MCF 10A (cell line): ENCODE data around the gene LRRC1. TPM values are rescaled to one million over a fixed set of nuclear protein-coding genes. Genes with fewer than 3 reads are reported as not detected.

Experiments
- BruUV-seq: library from RNA; stranded (reverse); fragments of 400-500 nt; replicated peaks from 2 replicates; lab custom pipeline; 2021; lab: Mats Ljungman, UMichigan
- CTCF ChIA-PET: fragments of 300-600 bp; sonication (Branson Sonifier 250); formaldehyde crosslinking; extraction: SDS; loops from one replicate; lab custom pipeline; 2021; ENCODE audit warnings: antibody characterized with exemption, inconsistent platforms; lab: Yijun Ruan, JAX
- POLR2A ChIA-PET: fragments of 300-600, 350-650 bp; sonication (Branson Sonifier 250); formaldehyde crosslinking; extraction: SDS; loops from one replicate; lab custom pipeline; 2020; ENCODE audit warnings: antibody characterized with exemption, inconsistent platforms; lab: Yijun Ruan, JAX
- DNase-seq: peaks from one replicate; pipeline ENCODE4 v3.0.0-alpha.2; 2018; ENCODE audit not compliant: unreplicated experiment
- H3K27ac Mint-ChIP-seq: one replicate; pipeline ENCODE4 v1.8.0; 2022; ENCODE audit warnings: mild to moderate bottlenecking, low read depth, mixed read lengths; ENCODE audit not compliant: unreplicated experiment
- H3K27me3 Mint-ChIP-seq: one replicate; pipeline ENCODE4 v1.8.0; 2022; ENCODE audit warnings: mixed read lengths; ENCODE audit not compliant: insufficient read depth, unreplicated experiment
- H3K36me3 Mint-ChIP-seq: one replicate; pipeline ENCODE4 v1.8.0; 2022; ENCODE audit warnings: mild to moderate bottlenecking, moderate library complexity, mixed read lengths; ENCODE audit not compliant: insufficient read depth, unreplicated experiment
- H3K4me1 Mint-ChIP-seq: one replicate; pipeline ENCODE4 v1.8.0; 2022; ENCODE audit warnings: mixed read lengths; ENCODE audit not compliant: insufficient read depth, unreplicated experiment
- H3K4me3 Mint-ChIP-seq: one replicate; pipeline ENCODE4 v1.8.0; 2022; ENCODE audit warnings: mild to moderate bottlenecking, moderate library complexity, mixed read lengths; ENCODE audit not compliant: unreplicated experiment
- H3K9me3 Mint-ChIP-seq: one replicate; pipeline ENCODE4 v1.8.0; 2022; ENCODE audit warnings: mixed read lengths; ENCODE audit not compliant: unreplicated experiment
- intact Hi-C: fragments of 100-400 bp; cut with micrococcal nuclease; formaldehyde crosslinking; loops from 2 replicates; pipeline ENCODE4 v1.14.1; 2022
- total RNA-seq: library from RNA; stranded (reverse); gene quantifications from 2 replicates; pipeline ENCODE4 v1.2.3, GENCODE V29; 2022
- TF ChIP-seq, protein P1 (sequence below): fragments of 200-600 bp; IDR thresholded peaks from one replicate; pipeline ENCODE4 v1.8.0; 2022; ENCODE audit warnings: antibody characterized with exemption, mild to moderate bottlenecking; ENCODE audit not compliant: unreplicated experiment

The LRRC1 gene
- total RNA-seq, 1 experiment from 2014 or later: 18.6 TPM

DNA sequence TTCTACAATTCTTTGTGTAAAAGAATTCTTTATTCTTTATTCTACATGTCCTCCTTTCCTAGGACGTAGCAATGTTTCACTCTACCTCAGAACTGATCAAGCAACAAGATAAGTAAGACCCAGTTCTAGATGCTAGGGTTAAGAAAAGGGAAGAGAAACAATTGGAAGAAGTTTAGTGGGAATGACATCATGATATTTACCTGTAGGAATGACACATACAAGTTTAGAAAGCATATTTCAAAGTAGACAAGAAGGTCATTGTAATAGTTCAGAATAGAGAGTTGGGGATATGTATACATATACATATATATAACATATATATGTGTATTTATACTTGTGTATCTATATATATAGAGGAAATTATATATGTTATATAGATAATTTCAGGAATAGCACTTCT lies 43.4 kb upstream of the LRRC1 start:
- intact Hi-C loops: no loop called here

DNA sequence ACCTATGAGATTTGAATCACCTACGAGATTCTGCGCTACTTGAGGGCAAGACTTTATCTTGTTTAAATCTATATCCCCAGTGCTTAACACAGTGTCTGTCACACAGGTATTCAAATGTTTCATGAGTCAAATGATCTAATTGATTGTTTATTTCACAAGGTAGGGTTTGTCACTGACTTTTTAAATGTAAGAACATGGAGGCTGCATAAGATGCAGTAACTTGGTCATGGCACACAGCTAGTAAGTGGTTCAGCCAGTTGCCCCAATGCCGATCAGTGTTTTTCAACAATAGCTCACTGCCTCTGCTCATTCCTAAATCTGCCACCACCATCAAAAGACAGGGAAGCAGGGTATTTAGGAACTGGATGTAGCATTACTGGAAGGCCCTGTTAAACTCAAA lies 42.4 kb upstream of the LRRC1 start:
- H3K4me1 Mint-ChIP-seq: peaks cover 21% of the 10 kb centered on the region
- TF ChIP-seq, protein P1, sequence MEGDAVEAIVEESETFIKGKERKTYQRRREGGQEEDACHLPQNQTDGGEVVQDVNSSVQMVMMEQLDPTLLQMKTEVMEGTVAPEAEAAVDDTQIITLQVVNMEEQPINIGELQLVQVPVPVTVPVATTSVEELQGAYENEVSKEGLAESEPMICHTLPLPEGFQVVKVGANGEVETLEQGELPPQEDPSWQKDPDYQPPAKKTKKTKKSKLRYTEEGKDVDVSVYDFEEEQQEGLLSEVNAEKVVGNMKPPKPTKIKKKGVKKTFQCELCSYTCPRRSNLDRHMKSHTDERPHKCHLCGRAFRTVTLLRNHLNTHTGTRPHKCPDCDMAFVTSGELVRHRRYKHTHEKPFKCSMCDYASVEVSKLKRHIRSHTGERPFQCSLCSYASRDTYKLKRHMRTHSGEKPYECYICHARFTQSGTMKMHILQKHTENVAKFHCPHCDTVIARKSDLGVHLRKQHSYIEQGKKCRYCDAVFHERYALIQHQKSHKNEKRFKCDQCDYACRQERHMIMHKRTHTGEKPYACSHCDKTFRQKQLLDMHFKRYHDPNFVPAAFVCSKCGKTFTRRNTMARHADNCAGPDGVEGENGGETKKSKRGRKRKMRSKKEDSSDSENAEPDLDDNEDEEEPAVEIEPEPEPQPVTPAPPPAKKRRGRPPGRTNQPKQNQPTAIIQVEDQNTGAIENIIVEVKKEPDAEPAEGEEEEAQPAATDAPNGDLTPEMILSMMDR: no peak
- BruUV-seq: TSS peak; percentile 83
- peak overlapping the region; percentile 98 for H3K27ac Mint-ChIP-seq
- DNase-seq: no peak
- no peaks in the 10 kb centered on the region for H3K36me3 Mint-ChIP-seq
- H3K4me3 Mint-ChIP-seq: peak overlapping the region; percentile 16
- intact Hi-C loops: no loop called here
- POLR2A ChIA-PET: interaction anchor here (0.5 to 10.9 kb wide), 14 partner anchors 8 to 145 kb away, joined by 3 to 266 read pairs (median 4); partner anchors contain the start of gene LRRC1
- CTCF ChIA-PET: interaction anchor here (1.0 to 4.9 kb wide), 5 partner anchors 17 to 42 kb away, joined by 4 to 18 read pairs (median 9); partner anchors contain the start of gene LRRC1
- peaks cover 8% of the 10 kb centered on the region for H3K9me3 Mint-ChIP-seq
- no peaks in the 10 kb centered on the region for H3K27me3 Mint-ChIP-seq

More for the DNA sequence above, 43.4 kb upstream of the LRRC1 start:
- peak overlapping the region; percentile 98 for H3K27ac Mint-ChIP-seq
- H3K27me3 Mint-ChIP-seq: no peaks in the 10 kb centered on the region
- no peak overlapping the region for H3K4me3 Mint-ChIP-seq
- BruUV-seq: no TSS peak
- DNase-seq: no peak
- H3K36me3 Mint-ChIP-seq: no peaks in the 10 kb centered on the region
- TF ChIP-seq, protein P1: no peak
- peaks cover 28% of the 10 kb centered on the region for H3K4me1 Mint-ChIP-seq
- ChIA-PET CTCF (interaction anchor here (0.7 to 4.9 kb wide), 4 partner anchors 16 to 41 kb away, joined by 3 to 18 read pairs (median 10); no protein-coding TSS in a partner anchor), POLR2A (interaction anchor here (1.2 to 10.9 kb wide), 5 partner anchors 9 to 43 kb away, joined by 7 to 266 read pairs (median 32); partner anchors contain the start of gene LRRC1)
- peaks cover 8% of the 10 kb centered on the region for H3K9me3 Mint-ChIP-seq

DNA sequence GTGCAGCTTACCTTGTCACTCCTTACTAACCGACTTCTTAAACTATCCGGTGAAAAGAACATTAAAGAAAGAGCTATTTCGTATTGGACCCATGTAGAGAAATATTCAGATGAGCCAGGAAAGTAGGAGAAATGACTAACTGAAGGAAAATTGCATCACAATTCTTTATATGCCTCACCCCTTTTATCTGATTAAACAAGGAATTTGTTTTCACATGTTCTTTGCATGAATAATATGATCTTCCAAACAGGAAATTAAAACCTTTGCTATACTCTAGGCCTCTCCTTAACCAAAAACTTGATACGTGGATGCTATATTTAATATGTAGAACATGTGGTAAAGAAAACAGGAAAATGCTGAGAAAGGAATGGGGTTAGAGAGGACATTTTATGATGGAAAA lies 41.9 kb upstream of the LRRC1 start:
- H3K9me3 Mint-ChIP-seq: peaks cover 8% of the 10 kb centered on the region
- H3K4me1 Mint-ChIP-seq: peaks cover 21% of the 10 kb centered on the region
- POLR2A ChIA-PET: interaction anchor here (0.7 to 10.9 kb wide), 13 partner anchors 8 to 58 kb away, joined by 3 to 266 read pairs (median 4); partner anchors contain the start of gene LRRC1
- no peaks in the 10 kb centered on the region for H3K27me3 Mint-ChIP-seq
- no TSS peak for BruUV-seq
- intact Hi-C loops: no loop called here
- peak overlapping the region; percentile 98 for H3K27ac Mint-ChIP-seq
- no peaks in the 10 kb centered on the region for H3K36me3 Mint-ChIP-seq
- CTCF ChIA-PET: interaction anchor here (0.6 to 4.9 kb wide), 7 partner anchors 18 to 569 kb away, joined by 3 to 18 read pairs (median 4); partner anchors contain the start of gene LRRC1
- DNase-seq: peak; percentile 61
- peak overlapping the region; percentile 16 for H3K4me3 Mint-ChIP-seq
- TF ChIP-seq, protein P1: no peak

DNA sequence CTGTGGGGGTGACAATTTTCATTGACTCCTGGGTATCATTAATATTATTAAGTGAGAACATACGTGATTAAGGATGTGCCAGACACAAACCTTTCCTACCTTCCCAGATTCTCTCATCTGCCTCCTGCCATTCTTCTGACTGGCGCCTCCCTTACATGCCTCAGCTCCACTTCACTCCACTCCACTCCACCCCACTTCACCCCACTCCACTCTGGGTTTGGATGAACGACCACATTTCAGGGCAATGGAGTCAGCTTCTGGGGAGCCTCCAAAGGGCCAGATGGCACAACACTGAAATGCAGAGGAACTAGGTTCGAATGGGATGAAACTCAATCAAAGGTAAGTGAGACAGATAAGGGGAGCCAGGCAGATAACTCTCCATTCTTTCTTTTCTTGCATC lies 40.5 kb upstream of the LRRC1 start:
- ChIA-PET CTCF (interaction anchor here (1.6 to 3.3 kb wide), 2 partner anchors 26 to 38 kb away, joined by 3 to 12 read pairs; no protein-coding TSS in a partner anchor), POLR2A (interaction anchor here (3.1 to 10.9 kb wide), 2 partner anchors 20 to 41 kb away, joined by 32 to 266 read pairs; partner anchors contain the start of gene LRRC1)
- no peaks in the 10 kb centered on the region for H3K27me3 Mint-ChIP-seq
- no peak for DNase-seq
- peaks cover 21% of the 10 kb centered on the region for H3K4me1 Mint-ChIP-seq
- H3K4me3 Mint-ChIP-seq: no peak overlapping the region
- TF ChIP-seq, protein P1: no peak
- peak overlapping the region; percentile 98 for H3K27ac Mint-ChIP-seq
- intact Hi-C loops: no loop called here
- no TSS peak for BruUV-seq
- H3K9me3 Mint-ChIP-seq: peaks cover 8% of the 10 kb centered on the region
- no peaks in the 10 kb centered on the region for H3K36me3 Mint-ChIP-seq
